Measurements from ENCODE around the gene TEKT2. TPM values are rescaled to one million over a fixed set of nuclear protein-coding genes. Genes with fewer than 3 reads are reported as not detected.

TEKT2 gene
- total and polyA plus RNA-seq, 2 donors (not counting 3 experiments of a cell fraction or from before 2014, with no cell fraction given): 0.38 to 0.61 TPM

GRCh38 chr1:36122062-36123030 lies 38.5 kb downstream of the TEKT2 start:
- ChIA-PET CTCF (interaction anchor here (0.6 to 2.1 kb wide), 2 partner anchors 13 to 327 kb away, joined by 3 to 11 read pairs; no protein-coding TSS in a partner anchor), POLR2A (no interaction called here)
- Histone ChIP-seq H3K9me3 (replicated peaks; ENCODE audit: control insufficient read depth, insufficient read depth, low read length) (no peaks in the 10 kb centered on the region), H3K4me1 (ENCODE audit: control insufficient read depth, extremely low read depth, insufficient read depth, low read length) (no peaks in the 10 kb centered on the region), H3K9me1 (replicated peaks; ENCODE audit: control insufficient read depth, extremely low read depth, insufficient read depth, low read length) (no peaks in the 10 kb centered on the region), H3K79me2 (ENCODE audit: control insufficient read depth, insufficient read depth, low read length) (no peaks in the 10 kb centered on the region), H2AFZ (ENCODE audit: low read depth, low read length) (no peak overlapping the region), H3K4me3 (replicated peaks in 1 of 3; ENCODE audit: insufficient read depth in 1 of 3, low read depth in 1 of 3, low read length in 3 of 3) (no peak overlapping the region), H4K20me1 (replicated peaks; ENCODE audit: control insufficient read depth, extremely low read depth, insufficient read depth, low read length) (no peaks in the 10 kb centered on the region), H3K9ac (replicated peaks; ENCODE audit: extremely low read depth, insufficient read depth, low read length) (no peak overlapping the region), H3K36me3 (ENCODE audit: control insufficient read depth in 2 of 2, extremely low read depth in 1 of 2, insufficient read depth in 2 of 2, low read length in 2 of 2) (no peaks in the 10 kb centered on the region), H3K27me3 (ENCODE audit: control insufficient read depth in 2 of 2, insufficient read depth in 2 of 2, low read length in 2 of 2) (peaks cover 5 to 9% of the 10 kb centered on the region in 2 experiments), H3K27ac (ENCODE audit: insufficient read depth, low read depth, low read length) (no peak overlapping the region), H3K4me2 (ENCODE audit: insufficient read depth, low read length) (no peak overlapping the region)
- intact Hi-C loops (cut with micrococcal nuclease): no loop called here
- TF ChIP-seq MAX (IDR thresholded peaks at IDR 0.05; ENCODE audit: insufficient read depth, insufficient read length): no peak
- TF ChIP-seq MYC (IDR thresholded peaks at IDR 0.05; ENCODE audit: low read depth, low read length): no peak
- no peak for TF ChIP-seq EZH2 (IDR thresholded peaks at IDR 0.05; ENCODE audit: borderline replicate concordance, low read depth, low read length, severe bottlenecking)
- TF ChIP-seq JUN (IDR thresholded peaks at IDR 0.05; ENCODE audit: borderline replicate concordance, insufficient read depth, insufficient read length, low read depth): no peak
- TF ChIP-seq POLR2AphosphoS5 (IDR thresholded peaks at IDR 0.05; ENCODE audit: insufficient read depth, low read depth, low read length): no peak
- TF ChIP-seq FOS (IDR thresholded peaks at IDR 0.05; ENCODE audit: borderline replicate concordance, insufficient read depth, low read length): no peak
- TF ChIP-seq POLR2A (IDR thresholded peaks at IDR 0.05; ENCODE audit: low read depth, low read length): no peak
- no peak for TF ChIP-seq CTCF (IDR thresholded peaks at IDR 0.05; ENCODE audit: extremely low read depth in 1 of 2, insufficient read depth in 1 of 2, low read depth in 1 of 2, low read length in 2 of 2)
- no peak for TF ChIP-seq GATA2 (IDR thresholded peaks at IDR 0.05; ENCODE audit: insufficient read depth, insufficient read length, low read depth, low read length)
- dilution Hi-C loops (cut with MboI; ENCODE audit: extremely low pct_ligation_motif_present, low sequenced_read_pairs): no loop called here
- FAIRE-seq (no peak), DNase-seq (ENCODE audit: low read depth, low spot score) (no peak)
- BruUV-seq (replicated peaks): no TSS peak
